HepG2 (cell line): ENCODE measurements around the gene ADAMTS18. TPM values are rescaled to one million over a fixed set of nuclear protein-coding genes. Genes with fewer than 3 reads are reported as not detected.

Experiments
- HOXD1 ChIP-seq: sonication (generic); formaldehyde crosslinking; IDR thresholded peaks from 2 replicates; pipeline ENCODE4 v1.5.0; 2020; ENCODE audit warnings: missing genetic modification reagents
- ZNF143 ChIP-seq: sonication (generic); formaldehyde crosslinking; IDR thresholded peaks from 2 replicates; pipeline ENCODE4 v1.4.0; 2020; ENCODE audit warnings: missing genetic modification reagents
- ZNF205 ChIP-seq: IDR thresholded peaks from 2 replicates; pipeline ENCODE4 v1.6.1; 2018; ENCODE audit warnings: missing biosample characterization, missing genetic modification reagents
- ZNF468 ChIP-seq: sonication (generic); formaldehyde crosslinking; IDR thresholded peaks from 2 replicates; pipeline ENCODE4 v1.8.0; 2022; ENCODE audit warnings: mild to moderate bottlenecking, moderate library complexity, missing genetic modification reagents
- ZNF562 ChIP-seq: sonication (generic); formaldehyde crosslinking; IDR thresholded peaks from 2 replicates; pipeline ENCODE4 v1.8.0; 2022; ENCODE audit warnings: missing genetic modification reagents, borderline replicate concordance
- polyA plus RNA-seq, 8 experiments: library from polyadenylated mRNA; depleted of rRNA in 3 of 8; stranded (reverse) in 7 of 8; unstranded in 1 of 8; fragments of >200 nt; fragmentation: Illumina TruSeq in 4 of 8; extraction: Trizol in 4 of 8; gene quantifications; 2 replicates each; pipeline versions ENCODE4 v1.2.1 to v1.2.3, GENCODE V29; 2011 to 2016; ENCODE audit warnings: low read depth in 4 of 8, missing spikeins in 1 of 8, mixed read lengths in 1 of 8; ENCODE audit not compliant: insufficient read depth in 1 of 8
- total RNA-seq, 5 experiments: library from RNA; depleted of rRNA; stranded (reverse); fragments of >200 nt; fragmentation: Illumina TruSeq; extraction: Trizol; gene quantifications; 2 replicates each; pipeline ENCODE4 v1.2.3, GENCODE V29; 2016; ENCODE audit warnings: low read depth in 1 of 5
- TF ChIP-seq, protein P1 (sequence below): sonication (generic); formaldehyde crosslinking; IDR thresholded peaks from 2 replicates; pipeline ENCODE4 v1.4.0; 2020; ENCODE audit warnings: missing genetic modification reagents
- TF ChIP-seq, protein P2 (sequence below): sonication (generic); formaldehyde crosslinking; IDR thresholded peaks from 2 replicates; pipeline ENCODE4 v1.4.0; 2020; ENCODE audit warnings: missing genetic modification reagents, borderline replicate concordance
- TF ChIP-seq, protein P3 (sequence below): sonication (generic); formaldehyde crosslinking; IDR thresholded peaks from 2 replicates; pipeline ENCODE4 v1.4.0; 2020; ENCODE audit warnings: missing genetic modification reagents
- TF ChIP-seq, protein P4 (sequence below): sonication (generic); formaldehyde crosslinking; IDR thresholded peaks from 2 replicates; pipeline ENCODE4 v1.4.0; 2020; ENCODE audit warnings: missing genetic modification reagents, borderline replicate concordance
- TF ChIP-seq, protein P5 (sequence below): sonication (generic); formaldehyde crosslinking; IDR thresholded peaks from 2 replicates; pipeline ENCODE4 v1.4.0; 2020; ENCODE audit warnings: low read depth, mild to moderate bottlenecking, missing genetic modification reagents

The ADAMTS18 gene
- total and polyA plus RNA-seq, 2 of the 13 experiments (the other 11 are each of a cell fraction or from before 2014, with no cell fraction given), result 0.01 TPM; not detected in 1

DNA sequence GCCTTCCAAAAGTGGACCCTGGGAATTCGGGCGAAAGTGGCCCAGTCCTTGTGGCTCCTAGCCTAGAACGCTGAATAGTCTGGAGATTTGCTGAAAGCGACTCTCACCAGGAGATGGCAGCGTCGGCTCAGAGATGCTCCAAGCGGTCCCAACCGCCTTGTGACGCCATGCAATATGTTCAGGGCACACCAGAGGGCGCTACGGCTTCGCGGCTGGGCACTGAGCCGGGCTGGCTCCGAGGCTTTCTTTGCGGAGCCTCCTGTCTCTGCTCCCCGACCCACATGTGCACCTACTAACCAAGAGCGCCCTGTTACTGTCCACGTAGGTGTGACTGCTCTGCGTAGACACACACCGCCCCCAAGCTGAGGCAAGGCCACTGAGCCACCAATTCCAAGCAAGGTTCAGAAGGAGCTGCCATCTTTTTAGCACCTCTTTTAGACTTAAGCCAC is 198.7 kb downstream of the ADAMTS18 start (continued):
- TF ChIP-seq, protein P1, sequence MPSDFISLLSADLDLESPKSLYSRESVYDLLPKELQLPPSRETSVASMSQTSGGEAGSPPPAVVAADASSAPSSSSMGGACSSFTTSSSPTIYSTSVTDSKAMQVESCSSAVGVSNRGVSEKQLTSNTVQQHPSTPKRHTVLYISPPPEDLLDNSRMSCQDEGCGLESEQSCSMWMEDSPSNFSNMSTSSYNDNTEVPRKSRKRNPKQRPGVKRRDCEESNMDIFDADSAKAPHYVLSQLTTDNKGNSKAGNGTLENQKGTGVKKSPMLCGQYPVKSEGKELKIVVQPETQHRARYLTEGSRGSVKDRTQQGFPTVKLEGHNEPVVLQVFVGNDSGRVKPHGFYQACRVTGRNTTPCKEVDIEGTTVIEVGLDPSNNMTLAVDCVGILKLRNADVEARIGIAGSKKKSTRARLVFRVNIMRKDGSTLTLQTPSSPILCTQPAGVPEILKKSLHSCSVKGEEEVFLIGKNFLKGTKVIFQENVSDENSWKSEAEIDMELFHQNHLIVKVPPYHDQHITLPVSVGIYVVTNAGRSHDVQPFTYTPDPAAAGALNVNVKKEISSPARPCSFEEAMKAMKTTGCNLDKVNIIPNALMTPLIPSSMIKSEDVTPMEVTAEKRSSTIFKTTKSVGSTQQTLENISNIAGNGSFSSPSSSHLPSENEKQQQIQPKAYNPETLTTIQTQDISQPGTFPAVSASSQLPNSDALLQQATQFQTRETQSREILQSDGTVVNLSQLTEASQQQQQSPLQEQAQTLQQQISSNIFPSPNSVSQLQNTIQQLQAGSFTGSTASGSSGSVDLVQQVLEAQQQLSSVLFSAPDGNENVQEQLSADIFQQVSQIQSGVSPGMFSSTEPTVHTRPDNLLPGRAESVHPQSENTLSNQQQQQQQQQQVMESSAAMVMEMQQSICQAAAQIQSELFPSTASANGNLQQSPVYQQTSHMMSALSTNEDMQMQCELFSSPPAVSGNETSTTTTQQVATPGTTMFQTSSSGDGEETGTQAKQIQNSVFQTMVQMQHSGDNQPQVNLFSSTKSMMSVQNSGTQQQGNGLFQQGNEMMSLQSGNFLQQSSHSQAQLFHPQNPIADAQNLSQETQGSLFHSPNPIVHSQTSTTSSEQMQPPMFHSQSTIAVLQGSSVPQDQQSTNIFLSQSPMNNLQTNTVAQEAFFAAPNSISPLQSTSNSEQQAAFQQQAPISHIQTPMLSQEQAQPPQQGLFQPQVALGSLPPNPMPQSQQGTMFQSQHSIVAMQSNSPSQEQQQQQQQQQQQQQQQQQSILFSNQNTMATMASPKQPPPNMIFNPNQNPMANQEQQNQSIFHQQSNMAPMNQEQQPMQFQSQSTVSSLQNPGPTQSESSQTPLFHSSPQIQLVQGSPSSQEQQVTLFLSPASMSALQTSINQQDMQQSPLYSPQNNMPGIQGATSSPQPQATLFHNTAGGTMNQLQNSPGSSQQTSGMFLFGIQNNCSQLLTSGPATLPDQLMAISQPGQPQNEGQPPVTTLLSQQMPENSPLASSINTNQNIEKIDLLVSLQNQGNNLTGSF, result no peak; the same call in 1 of the 2 replicates
- TF ChIP-seq ZNF205 (CRISPR knock-in tag), result peak; percentile 92
- TF ChIP-seq ZNF468 (CRISPR knock-in tag), result no peak
- TF ChIP-seq, protein P2, sequence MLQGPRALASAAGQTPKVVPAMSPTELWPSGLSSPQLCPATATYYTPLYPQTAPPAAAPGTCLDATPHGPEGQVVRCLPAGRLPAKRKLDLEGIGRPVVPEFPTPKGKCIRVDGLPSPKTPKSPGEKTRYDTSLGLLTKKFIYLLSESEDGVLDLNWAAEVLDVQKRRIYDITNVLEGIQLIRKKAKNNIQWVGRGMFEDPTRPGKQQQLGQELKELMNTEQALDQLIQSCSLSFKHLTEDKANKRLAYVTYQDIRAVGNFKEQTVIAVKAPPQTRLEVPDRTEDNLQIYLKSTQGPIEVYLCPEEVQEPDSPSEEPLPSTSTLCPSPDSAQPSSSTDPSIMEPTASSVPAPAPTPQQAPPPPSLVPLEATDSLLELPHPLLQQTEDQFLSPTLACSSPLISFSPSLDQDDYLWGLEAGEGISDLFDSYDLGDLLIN (CRISPR knock-in tag), result no peak
- TF ChIP-seq, protein P3, sequence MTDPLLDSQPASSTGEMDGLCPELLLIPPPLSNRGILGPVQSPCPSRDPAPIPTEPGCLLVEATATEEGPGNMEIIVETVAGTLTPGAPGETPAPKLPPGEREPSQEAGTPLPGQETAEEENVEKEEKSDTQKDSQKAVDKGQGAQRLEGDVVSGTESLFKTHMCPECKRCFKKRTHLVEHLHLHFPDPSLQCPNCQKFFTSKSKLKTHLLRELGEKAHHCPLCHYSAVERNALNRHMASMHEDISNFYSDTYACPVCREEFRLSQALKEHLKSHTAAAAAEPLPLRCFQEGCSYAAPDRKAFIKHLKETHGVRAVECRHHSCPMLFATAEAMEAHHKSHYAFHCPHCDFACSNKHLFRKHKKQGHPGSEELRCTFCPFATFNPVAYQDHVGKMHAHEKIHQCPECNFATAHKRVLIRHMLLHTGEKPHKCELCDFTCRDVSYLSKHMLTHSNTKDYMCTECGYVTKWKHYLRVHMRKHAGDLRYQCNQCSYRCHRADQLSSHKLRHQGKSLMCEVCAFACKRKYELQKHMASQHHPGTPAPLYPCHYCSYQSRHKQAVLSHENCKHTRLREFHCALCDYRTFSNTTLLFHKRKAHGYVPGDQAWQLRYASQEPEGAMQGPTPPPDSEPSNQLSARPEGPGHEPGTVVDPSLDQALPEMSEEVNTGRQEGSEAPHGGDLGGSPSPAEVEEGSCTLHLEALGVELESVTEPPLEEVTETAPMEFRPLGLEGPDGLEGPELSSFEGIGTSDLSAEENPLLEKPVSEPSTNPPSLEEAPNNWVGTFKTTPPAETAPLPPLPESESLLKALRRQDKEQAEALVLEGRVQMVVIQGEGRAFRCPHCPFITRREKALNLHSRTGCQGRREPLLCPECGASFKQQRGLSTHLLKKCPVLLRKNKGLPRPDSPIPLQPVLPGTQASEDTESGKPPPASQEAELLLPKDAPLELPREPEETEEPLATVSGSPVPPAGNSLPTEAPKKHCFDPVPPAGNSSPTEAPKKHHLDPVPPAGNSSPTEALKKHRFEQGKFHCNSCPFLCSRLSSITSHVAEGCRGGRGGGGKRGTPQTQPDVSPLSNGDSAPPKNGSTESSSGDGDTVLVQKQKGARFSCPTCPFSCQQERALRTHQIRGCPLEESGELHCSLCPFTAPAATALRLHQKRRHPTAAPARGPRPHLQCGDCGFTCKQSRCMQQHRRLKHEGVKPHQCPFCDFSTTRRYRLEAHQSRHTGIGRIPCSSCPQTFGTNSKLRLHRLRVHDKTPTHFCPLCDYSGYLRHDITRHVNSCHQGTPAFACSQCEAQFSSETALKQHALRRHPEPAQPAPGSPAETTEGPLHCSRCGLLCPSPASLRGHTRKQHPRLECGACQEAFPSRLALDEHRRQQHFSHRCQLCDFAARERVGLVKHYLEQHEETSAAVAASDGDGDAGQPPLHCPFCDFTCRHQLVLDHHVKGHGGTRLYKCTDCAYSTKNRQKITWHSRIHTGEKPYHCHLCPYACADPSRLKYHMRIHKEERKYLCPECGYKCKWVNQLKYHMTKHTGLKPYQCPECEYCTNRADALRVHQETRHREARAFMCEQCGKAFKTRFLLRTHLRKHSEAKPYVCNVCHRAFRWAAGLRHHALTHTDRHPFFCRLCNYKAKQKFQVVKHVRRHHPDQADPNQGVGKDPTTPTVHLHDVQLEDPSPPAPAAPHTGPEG (CRISPR knock-in tag), result peak; percentile 65; the same call in 1 of the 2 replicates
- no peak for TF ChIP-seq HOXD1 (CRISPR knock-in tag)
- peak; percentile 32; the same call in 1 of the 2 replicates for TF ChIP-seq ZNF143 (CRISPR knock-in tag)
- TF ChIP-seq, protein P4, sequence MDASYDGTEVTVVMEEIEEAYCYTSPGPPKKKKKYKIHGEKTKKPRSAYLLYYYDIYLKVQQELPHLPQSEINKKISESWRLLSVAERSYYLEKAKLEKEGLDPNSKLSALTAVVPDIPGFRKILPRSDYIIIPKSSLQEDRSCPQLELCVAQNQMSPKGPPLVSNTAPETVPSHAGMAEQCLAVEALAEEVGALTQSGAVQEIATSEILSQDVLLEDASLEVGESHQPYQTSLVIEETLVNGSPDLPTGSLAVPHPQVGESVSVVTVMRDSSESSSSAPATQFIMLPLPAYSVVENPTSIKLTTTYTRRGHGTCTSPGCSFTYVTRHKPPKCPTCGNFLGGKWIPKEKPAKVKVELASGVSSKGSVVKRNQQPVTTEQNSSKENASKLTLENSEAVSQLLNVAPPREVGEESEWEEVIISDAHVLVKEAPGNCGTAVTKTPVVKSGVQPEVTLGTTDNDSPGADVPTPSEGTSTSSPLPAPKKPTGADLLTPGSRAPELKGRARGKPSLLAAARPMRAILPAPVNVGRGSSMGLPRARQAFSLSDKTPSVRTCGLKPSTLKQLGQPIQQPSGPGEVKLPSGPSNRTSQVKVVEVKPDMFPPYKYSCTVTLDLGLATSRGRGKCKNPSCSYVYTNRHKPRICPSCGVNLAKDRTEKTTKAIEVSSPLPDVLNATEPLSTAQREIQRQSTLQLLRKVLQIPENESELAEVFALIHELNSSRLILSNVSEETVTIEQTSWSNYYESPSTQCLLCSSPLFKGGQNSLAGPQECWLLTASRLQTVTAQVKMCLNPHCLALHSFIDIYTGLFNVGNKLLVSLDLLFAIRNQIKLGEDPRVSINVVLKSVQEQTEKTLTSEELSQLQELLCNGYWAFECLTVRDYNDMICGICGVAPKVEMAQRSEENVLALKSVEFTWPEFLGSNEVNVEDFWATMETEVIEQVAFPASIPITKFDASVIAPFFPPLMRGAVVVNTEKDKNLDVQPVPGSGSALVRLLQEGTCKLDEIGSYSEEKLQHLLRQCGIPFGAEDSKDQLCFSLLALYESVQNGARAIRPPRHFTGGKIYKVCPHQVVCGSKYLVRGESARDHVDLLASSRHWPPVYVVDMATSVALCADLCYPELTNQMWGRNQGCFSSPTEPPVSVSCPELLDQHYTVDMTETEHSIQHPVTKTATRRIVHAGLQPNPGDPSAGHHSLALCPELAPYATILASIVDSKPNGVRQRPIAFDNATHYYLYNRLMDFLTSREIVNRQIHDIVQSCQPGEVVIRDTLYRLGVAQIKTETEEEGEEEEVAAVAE, result no peak
- no peak for TF ChIP-seq ZNF562 (CRISPR knock-in tag)
- TF ChIP-seq, protein P5, sequence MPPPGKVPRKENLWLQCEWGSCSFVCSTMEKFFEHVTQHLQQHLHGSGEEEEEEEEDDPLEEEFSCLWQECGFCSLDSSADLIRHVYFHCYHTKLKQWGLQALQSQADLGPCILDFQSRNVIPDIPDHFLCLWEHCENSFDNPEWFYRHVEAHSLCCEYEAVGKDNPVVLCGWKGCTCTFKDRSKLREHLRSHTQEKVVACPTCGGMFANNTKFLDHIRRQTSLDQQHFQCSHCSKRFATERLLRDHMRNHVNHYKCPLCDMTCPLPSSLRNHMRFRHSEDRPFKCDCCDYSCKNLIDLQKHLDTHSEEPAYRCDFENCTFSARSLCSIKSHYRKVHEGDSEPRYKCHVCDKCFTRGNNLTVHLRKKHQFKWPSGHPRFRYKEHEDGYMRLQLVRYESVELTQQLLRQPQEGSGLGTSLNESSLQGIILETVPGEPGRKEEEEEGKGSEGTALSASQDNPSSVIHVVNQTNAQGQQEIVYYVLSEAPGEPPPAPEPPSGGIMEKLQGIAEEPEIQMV (CRISPR knock-in tag), result 0 out of 2 replicates have a peak, but pooled peaks have one; percentile 70
